HG03108 (cell line): Measurements from ENCODE around the gene NT5C2.
A peak's percentile ranks its signal among the peaks of the same experiment; 100 is the strongest.
"Not testable (repeated sequence)": the region's sequence is repeated elsewhere in the genome, so short reads cannot be mapped to it uniquely, and the experiment has no call there.

Source experiments
- ATAC-seq: cut with Tn5 transposase; IDR thresholded peaks from one replicate; pipeline ENCODE4 v1.9.1; 2021; ENCODE audit warnings: moderate library complexity; ENCODE audit not compliant: unreplicated experiment

The NT5C2 gene

DNA sequence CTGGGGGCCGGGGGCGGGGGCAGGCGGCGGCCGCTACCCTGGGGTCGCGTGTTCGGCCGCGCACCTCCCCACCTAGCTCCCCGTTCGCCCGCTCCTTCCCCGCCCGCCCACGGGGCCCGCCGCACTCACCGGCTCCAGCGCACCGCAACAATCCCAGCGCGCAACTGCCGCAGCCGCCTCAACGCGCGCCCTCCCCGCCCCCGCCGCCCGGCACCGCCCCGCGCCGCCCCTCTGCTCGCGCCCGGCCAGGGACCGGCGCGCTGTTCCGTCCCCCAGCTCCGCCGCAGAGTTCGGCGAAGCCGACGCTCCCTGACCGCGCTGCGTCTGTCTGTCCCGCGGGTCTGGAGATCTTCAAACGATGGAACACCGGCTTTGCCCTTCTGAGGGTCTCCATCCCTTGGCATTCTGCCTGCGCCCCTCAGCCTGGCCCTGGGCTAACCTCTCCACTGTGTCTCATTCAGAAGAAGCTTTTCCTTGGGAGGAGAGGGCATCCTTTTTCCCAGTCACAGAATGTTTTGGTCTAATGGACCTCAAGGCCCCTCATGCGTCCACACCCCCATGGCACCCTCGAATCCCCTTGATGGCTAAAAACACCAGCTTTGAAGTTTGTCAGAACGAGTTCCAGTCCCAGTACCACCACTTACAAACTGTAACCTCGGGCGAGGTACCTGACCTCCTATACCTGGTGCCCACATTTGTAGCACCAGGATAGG lies at the start of gene NT5C2:
NT5C2 (minus strand) TSS at position 166 of the 713 bp plus-strand sequence. CDS start 18,314 bp downstream, outside the sequence.
- ATAC-seq = peak; percentile 65

DNA sequence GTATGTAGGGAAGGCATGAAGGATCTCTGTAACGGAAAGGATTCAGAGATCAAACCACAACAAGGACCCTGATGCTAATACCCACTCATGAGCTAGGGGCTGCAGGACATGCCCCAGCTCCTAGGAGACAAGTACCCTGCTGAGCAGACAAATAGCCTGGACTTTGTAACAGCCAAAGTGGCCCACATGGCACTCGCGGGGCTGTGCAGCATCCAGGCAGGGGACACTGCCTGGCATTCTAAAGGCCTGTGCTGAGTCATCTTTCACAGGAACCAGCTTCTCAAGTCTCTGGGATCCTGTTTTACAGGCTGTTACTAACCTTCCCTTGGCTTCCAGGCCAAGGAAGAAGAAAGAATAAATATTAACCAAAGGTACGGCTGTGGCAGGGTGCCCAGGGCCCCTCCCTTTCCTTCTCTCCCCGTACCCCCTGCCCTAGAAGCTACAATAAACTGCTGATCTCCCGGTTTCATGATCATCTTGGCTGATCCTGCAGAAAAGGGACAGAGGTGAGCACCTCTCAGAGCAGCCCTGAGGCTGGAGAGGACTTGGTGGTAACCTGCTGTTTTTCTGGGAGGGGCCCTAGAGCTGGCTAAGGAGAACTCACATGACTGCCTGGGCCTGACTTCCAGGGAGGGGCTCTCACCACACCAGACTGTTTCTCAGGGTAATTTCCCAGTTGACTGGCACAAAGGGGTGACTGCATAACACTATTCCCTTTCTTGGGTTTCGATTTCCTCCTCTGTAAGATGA lies 48.4 kb upstream of the NT5C2 start:
- no peak for ATAC-seq

DNA sequence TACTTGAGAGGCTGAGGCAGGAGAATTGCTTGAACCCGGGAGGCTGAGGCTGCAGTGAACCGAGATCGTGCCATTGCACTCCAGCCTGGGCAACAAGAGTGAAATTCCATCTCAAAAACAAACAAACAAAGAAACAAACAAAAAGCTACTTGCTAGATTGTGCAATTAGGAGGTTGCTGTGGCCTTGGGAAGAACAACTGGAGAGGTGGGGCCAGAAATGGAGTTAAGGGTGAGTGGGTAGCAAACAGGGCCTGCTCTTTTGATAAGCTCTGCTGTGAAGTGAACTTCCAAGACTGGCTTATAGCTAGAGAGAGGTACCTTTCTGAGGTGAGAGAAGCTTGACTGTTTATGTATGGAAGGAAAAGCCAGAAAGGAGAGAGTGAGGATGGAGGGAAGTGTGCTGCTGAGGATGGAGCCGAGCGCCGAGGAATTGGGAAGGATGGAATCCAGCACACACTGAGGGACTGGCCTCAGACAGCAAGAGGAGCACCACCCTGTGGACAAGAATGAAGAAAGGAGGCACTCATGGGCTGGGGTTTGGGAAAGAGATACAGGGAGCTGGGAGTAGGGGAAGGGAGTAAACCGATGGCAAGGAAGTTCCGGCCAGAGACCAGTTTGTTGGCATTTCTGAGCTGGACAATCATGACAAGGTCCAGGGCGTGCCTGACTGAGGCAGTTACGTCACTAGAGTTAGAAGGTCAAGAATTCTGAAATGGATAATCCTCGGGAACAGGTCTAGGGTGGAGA lies 45.6 kb upstream of the NT5C2 start:
- no peak for ATAC-seq

DNA sequence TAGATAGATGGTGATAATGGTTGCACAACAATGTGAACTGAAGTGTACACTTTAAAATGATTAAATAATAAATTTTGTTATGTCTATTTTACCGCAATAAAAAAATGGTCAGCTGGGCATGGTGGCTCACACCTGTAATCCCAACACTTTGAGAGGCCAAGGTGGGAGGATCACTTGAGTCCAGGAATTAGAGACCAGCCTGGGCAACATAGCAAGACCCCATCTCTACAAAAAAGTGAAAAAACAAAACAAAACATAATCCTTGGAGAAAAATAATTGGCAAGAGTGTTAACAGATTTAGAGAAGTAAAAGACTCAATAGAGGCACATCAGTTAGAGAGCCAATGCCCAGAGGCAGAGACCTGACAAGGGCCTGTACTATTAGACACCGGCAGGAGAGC lies 42.7 kb upstream of the NT5C2 start:
- ATAC-seq = no peak

DNA sequence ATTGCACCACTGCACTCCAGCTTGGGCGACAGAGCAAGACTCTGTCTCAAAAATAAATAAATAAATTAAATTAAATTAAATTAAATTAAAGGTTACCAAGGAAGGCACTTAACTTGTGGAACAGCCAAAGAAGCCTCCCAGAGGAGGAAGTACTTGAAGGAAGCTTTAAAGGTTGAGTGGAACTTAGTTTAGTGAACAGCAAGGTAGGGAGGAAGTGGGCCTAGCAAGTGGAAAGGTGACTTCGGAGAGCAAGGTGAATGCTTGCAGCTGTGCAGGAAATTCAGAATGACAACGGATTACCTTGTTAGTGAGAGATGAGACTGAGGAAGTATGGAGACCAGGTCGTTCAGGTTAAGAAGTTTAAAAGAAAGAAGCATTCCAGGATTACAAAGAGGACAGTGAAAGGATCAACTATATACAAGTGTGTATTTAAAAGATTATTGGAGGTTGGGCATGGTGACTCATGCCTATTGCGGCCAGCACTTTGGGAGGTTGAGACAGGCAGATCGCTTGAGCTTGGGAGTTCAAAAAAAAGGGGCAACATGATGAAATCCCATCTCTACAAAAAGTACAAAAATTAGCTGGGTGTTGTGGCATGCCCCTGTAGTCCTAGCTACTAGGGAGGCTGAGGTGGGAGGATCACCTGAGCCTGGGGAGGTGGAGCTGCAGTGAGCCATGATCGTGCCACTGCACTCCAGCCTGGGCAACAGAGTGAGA lies 39.9 kb upstream of the NT5C2 start:
- no peak for ATAC-seq

DNA sequence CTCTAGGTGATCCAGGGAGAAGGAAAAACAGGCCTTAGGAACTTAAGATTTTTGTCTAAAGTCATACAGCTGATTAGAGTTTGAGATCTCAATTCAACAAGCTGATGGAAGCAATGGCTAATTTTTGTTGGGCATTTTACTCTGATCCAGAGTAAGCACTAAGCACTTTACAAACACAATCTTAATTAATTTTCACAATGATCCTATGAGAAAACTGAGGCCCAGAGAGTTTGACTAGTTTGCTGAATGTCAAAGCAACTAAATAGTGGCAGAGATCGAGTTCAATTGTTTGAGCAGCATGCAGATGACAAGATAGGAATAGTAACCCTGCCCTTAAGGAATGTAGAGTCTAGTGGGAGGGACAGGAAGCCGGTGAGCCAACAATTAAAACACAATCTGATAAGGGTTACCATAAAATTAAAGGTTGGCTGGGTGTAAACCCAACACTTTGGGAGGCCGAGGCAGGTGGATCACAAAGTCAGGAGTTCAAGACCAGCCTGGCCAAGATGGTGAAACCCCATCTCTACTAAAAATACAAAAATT lies 39.1 kb upstream of the NT5C2 start:
- no peak for ATAC-seq

DNA sequence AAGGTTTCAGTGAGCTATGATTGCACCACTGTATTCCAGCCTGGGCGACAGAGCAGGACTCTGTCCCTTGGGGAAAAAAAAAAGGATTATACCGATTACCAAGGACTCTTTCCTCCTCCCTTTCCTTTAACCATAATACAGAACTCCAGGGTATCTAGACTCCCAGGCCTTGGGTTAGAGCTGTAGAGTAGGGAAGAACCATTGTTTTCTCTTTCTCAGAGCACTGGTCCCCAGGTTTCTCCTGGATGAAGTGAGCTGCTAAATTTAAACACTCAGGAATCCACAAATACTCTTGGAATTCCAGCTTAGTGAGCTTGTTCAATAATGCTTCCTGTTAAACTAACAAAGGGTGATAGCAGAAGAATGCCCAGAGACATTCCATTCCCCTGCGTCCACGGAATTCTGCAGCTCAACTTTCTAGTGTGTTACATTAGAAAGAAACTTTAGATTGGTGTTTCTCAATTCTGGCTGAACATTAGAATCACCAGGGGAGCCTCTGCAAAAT lies 38.0 kb upstream of the NT5C2 start:
- no peak for ATAC-seq

DNA sequence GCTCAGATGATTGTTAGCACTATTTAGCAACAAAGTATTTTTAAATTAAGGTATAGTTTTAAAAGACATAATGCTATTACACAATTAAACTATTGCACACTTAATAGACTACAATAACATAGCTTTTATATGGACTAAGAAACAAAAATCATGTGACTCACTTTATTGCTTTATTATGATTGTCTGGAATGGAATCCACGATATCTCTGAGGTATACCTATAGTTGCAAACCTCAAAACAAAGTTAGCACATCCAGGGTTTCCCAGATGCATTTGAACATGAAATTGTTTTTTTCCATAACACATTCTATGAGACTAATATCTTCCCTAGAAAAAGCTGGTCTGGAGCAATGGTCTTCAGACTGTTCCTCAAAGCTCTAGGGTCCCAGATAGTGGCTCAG lies 34.3 kb upstream of the NT5C2 start:
- no peak for ATAC-seq

DNA sequence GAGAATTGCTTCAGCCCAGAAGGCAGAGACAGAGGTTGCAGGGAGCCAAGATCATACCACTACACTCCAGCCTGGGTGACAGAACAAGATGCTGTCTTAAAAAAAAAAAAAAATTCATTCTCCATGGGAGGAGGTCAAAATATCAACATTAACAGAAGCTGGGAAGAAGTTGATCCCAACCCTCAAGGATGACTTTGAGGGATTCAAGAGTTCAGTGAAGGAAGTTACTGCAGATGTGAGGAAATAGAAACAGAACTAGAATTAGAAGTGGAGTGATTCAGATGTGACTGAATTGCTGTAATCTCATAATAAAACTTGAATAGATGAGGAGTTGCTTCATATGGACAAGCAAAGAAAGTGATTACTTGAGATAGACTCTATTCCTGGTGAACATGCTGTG lies 32.9 kb upstream of the NT5C2 start:
- no peak for ATAC-seq

DNA sequence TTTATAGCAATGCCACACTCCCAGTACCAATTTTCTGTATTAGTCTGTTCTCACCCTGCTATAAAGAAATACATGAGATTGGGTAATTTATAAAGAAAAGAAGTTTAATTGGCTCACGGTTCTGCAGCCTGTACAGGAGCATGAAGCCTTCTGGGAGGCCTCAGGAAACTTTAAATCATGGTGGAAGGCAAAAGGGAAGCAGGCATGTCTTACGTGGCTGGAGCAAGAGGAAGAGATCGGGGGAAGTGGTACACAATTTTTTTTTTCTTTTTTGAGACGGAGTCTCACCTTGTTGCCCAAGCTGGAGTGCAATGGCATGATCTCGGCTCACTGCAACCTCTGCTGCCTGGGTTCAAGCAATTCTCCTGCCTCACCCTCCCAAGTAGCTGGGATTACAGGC lies 31.6 kb upstream of the NT5C2 start:
- ATAC-seq = not testable (repeated sequence)

DNA sequence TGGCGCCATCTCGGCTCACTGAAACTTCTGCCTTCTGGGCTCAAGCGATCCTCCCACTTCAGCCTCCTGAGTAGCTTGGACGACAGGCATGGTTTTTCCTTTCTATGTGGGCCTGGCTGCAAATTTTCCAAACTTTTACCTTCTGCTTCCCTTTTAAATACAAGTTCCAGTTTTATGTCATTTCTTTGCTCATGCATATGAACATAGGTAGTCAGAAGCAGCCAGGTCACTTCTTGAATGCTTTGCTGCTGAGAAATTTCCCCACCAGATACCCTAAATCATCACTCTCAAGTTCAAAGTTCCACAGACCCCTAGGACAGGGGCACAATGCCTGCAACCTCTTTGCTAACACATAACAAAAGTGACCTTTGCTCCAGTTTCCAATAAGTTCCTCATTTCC lies 31.1 kb upstream of the NT5C2 start:
- ATAC-seq = no peak

DNA sequence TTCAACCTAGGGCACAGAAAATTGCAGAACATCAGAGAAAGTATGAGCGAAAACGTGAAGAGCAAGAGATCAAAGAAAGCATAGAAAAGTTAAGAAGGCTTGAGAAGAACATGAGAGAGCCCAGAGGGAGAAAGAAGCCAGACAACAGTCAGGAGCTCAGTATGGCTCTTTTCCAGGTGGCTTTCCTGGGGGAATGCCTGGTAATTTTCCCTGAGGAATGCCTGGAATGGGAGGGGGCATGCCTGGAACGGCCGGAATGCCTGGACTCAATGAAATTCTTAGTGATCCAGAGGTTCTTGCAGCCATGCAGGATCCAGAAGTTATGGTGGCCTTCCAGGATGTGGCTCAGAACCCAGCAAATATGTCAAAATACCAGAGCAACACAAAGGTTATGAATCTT lies 23.3 kb upstream of the NT5C2 start:
- ATAC-seq = not testable (repeated sequence)

DNA sequence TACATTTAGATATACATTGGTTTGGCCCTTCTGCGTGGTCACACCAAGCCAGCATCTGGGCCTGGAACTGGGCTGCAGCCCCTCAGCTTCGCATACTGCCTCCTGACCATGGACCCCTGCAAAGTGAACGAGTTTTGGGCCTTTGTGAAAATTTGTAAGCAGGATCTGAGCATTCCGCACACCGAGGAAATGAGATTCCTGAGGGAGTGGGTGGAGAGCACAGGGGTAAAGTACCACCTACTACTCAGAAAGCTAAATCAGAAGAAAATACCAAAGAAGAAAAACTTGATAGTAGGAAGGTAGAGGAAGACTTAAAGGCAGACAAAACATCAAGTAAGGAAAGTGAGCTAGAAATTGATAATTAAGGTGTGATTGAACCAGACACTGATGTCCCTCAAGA lies 22.5 kb upstream of the NT5C2 start:
- no peak for ATAC-seq

DNA sequence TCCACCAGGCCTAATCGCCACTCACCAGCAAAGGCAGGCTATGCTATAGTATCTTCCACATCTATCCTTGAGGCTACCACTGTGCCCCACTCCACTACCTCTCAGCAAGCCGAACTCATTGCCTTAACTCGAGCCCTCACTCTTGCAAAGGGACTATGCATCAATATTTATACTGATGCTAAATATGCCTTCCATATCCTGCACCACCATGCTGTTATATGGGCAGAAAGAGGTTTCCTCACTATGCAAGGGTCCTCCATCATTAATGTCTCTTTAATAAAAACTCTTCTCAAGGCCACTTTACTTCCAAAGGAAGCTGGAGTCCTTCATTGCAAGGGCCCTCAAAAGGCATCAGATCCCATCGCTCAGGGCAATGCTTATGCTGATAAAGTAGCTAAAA lies 17.2 kb upstream of the NT5C2 start:
- not testable (repeated sequence) for ATAC-seq

DNA sequence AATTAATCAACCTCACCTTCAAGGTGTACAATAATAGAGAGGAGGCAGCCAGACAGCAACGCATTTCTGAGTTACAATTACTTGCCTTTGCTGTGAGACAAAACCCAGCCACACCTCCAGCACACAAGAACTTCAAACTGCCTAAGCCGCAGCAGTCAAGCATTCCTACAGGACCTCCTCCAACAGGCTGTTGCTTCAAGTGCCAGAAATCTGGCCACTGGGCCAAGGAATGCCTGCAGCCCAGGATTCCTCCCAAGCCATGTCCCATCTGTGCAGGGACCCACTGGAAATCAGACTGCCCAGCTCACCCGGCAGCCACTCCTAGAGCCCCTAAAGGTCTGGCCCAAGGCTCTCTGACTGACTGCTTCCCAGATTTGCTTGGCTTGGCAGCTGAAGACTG lies 14.6 kb upstream of the NT5C2 start:
- not testable (repeated sequence) for ATAC-seq

DNA sequence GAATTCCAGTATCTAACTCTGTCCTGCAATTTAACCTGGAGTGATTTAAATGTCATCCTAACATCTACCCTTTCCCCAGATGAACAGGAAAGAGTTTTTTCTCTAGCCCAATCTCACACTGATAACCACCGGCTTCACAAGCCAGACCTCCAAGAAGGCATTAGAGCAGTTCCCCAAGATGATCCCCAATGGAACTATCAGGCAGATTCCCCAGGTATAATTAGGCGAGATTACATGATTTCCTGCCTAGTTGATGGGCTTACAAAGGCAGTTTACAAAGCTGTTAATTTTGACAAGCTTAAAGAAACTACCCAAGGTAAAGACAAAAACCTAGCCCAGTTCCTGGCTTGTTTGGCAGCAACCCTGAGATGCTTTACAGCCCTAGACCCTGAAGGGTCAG lies 14.1 kb upstream of the NT5C2 start:
- ATAC-seq = no peak

DNA sequence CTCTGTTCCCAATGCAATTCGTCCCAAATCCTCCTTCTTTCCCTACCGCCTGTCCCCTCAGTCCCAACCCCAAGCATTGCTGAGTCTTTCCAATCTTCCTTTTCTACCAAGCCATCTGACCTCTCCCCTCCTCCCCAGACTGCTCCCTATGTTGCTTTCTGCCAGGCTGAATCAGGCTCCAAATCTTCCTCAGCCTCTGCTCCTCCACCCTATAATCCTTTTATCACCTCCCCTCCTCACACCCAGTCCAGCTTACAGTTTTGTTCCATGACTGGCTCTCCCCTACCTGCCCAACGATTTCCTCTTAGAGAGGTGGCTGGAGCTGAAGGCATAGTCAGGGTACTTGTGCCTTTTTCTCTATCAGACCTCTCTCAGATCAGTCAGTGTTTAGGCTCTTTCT lies 13.6 kb upstream of the NT5C2 start:
- not testable (repeated sequence) for ATAC-seq

DNA sequence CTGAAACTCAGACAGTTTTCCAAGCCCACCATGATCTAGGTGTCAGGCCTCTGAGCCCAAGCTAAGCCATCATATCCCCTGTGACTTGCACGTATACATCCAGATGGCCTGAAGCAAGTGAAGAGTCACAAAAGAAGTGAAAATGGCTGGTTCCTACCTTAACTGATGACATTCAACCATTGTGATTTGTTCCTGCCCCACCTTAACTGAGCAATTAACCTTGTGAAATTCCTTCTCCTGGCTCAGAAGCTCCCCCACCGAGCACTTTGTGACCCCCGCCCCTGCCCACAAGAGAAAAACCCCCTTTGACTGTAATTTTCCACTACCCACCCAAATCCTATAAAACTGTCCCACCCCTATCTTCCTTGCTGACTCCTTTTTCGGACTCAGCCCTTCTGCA lies 12.3 kb upstream of the NT5C2 start:
- ATAC-seq = not testable (repeated sequence)

DNA sequence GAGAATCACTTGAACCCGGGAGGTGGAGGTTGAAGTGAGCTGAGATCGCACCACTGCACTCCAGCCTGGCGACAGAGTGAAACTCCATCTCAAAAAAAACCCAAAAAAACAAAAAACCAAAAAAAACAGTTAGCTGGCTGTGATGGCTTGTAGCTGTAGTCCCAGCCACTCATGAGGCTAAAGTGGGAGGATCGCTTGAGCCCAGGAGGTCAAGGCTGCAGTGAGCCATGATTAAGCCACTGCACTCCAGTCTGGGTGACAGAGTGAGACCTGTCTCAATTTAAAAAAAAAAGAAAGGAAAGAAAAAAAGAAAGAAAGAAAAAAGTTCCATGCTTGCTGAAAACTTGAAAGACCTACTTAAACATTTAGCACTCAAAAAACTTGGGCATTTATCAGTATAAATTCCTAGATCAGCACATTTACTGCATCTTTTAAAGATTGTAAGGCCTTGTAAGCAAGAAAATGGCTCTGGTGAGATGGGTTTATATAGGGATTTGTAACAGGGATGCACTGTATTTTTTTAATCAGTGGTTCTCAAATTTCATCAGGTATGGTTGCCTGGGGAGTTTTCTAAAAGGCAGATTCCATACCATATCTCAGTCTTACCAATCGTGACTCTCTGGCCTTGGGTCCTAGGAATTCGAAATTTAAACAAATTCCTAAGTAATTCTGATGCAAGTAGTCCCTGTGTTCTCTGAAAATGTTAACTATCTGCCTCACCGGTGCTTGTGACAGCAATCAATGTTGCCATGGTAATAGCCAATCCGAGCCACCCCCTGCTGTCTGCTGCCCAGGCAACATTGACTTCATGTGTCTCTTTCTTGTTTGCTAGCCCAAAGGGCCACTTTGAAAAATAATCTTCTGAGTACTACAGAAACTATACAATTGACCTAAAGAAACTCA lies 11.5 kb upstream of the NT5C2 start:
- no peak for ATAC-seq

DNA sequence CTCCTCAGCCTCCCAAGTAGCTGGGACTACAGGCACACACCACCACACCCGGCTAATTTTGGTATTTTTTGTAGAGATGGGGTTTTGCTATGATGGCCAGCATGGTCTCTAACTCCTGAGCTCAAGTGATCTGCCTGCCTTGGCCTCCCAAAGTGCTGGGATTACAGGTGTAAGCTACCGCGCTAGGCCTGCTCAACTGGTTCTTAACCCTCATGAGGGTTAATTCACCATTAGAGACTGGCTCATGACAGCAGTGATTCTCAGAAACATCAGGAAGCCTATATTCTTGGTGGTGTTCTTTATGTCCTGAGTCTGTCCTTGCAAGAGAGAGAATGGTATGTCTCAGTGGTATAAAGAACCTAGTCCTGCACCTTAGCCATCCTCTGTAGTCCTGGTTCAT lies 10.4 kb upstream of the NT5C2 start:
- no peak for ATAC-seq
